ENCODE measurements around the gene UBE2E2.
"Not testable (repeated sequence)": the region's sequence is repeated elsewhere in the genome, so short reads cannot be mapped to it uniquely, and the experiment has no call there.

UBE2E2 gene

DNA sequence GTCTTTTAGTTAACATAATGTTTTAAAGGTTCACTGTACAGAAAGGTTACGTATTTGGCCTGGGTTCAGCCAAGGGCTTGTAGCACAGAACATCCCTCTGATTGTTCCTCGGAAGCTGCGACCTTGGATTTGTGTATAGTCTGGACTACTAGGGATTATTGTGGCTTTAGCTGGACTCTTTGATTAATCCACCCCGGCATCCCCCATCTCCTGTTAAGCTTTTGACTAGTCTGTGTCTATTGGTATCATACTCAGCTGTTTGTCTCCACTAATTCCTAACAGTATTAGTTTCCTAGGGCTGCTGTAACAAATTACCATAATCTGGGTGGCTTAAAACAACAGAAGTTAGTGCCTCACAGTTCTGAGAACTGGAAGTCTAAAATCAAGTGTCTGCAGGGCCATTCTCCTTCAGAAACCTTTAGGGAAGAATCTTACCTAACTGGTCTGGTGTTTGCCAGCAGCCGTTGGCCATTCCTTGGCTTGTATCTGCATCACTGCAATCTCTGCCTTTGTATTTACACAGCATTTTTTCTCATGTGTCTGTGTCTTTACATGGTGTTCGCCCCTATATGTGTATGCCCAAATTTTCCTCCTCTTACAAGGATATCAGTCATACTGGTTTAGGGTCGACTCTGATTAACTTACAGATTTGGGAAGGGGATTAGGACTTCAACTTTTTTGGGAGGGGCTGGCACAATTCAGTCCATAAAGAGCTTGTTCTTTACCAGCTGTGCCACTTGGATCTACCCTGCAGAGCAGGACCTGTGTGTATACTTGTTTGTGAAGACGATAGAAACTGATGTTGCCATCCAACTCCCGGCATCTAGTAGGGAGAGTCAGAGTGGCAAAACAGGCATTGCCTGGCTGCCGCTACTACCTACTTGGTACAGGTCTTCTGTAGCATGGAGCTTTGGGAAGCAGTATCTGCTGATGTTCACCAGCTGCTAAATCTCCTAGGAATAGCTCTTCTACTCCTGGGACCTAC, 117.8 kb downstream of the UBE2E2 start:
- in situ Hi-C loops (cut with MboI; ENCODE audit: low sequenced_read_pairs): no loop called here

DNA sequence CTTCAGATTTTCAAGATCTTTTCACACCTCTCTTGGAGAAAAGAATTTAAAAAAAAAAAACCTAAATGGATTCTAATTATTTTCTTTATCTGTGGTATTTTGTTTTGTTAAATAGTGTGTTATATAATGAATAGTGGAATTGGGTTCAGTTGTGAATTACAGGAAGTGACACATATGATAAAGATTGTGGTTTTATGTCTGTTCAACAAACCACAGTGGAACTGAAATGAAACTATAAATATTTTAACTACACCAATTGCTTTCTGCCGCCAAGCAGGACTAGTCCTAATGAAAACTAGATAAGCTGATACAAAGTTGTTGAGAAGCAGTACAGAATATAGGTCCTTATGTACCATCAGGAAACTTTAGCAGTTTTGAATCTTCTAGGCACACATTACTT, 121.6 kb downstream of the UBE2E2 start:
- in situ Hi-C loops (cut with MboI; ENCODE audit: low sequenced_read_pairs): no loop called here

DNA sequence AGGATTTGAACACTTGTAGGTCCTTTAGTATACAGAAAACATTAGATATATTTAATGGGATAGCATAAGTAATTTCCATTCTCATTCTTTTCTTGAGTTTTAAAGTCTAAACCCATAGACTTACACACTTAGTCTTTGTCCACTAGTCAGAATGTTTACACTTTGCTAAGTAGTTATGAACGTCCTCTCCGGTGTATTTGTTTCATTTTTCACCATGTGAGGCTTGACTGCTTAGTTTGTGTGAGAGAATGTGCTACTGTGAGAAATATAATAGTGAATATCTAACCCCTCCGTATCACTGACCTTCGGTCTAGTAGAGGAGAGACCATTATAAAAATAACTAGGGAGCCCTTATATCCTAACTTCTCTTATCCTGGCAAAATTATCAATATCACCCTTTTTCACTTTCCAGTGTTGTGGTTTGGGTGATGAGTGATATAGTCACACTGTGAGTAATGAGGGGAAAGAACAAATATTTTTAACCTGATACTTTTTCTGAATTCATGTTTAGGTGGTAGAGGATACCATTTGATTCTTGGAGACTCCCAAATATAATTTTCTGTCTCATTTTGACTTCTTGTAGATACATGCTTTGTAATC, 122.4 kb downstream of the UBE2E2 start:
- in situ Hi-C loops (cut with MboI; ENCODE audit: low sequenced_read_pairs): no loop called here

DNA sequence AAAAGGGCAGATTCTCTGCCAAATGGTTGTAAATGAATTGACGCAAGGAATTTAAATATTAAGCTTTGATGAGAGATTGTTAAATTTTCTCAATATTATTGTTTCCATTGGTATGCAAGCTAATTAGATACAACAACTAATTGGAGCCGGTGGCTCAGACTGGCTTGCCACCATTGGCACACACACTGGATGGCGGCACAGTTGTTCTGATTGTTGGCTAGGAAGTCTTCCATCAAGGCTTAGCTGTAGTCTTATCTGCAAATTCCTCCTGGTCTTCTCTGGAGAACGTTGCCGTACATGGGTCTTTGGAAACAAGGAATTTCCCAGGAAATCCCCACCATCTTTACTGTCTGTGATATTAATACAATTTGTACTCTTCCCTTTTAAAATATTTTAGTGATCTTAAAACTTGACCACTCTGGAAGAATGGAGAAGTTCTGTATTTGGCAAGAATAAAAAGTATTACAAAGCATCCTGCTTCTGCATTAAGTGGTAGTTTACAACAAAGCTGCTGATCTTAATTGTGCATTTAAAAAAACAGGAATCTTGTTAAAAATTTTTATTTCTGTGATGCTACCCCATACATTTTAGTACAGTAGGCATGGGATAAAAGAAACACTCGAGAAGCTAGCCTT, 126.5 kb downstream of the UBE2E2 start:
- in situ Hi-C loops (cut with MboI; ENCODE audit: low sequenced_read_pairs): no loop called here

DNA sequence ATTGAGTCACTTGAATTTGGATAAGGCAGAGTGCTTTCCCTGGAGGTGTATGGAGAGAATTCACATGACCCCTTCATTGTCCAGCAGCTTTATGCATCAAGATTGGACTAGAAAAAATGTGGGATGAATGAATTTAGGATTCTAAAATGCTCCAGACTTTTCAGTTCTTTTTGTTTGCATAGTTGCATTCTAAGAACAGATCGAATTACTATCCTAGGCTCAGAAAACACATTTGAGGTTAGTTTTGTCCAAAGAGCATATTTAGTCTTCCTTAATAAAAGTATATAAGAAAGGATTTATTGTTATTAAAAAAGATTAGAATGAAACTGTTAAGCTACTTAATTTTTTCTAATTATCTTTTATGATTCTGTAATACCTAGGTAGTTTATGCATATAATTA, 127.4 kb downstream of the UBE2E2 start:
- in situ Hi-C loops (cut with MboI; ENCODE audit: low sequenced_read_pairs): no loop called here

DNA sequence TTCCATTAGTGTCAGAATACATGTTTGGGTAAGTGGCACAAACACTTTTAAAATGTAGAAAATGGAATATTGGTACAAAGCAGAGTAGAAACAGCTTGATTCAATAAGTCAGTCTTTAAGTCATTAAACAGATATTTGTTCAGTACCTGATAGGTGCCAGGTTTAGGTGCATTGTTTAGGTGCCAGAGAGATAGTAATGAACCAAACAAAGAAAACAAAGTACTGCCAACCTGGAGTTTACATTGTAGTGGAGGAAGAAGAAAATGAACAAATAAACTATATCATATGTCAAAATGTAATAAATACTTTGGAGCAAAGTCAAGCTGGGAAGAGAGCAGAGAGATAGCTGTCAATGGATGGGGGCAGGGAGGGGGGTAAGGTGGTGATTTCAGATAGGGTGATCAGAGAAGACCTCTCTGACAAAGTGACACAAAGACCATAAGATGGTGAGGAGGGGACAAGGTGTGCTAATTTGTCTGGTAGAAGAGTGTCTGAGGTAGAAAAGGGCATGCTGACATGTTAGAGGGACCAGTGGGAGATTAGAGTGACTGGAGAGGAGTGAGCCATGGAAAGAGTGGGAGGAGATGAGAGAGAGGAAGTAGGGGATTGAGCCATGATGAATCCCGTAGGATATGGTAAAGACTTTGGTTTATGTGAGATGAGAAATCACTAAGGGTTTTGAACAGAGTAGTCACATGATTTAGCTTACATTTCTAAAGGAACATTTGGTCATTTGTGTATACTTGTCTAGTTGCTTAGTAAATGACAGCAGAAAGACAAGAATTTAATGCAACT, 128.2 kb downstream of the UBE2E2 start:
- in situ Hi-C loops (cut with MboI; ENCODE audit: low sequenced_read_pairs): no loop called here

DNA sequence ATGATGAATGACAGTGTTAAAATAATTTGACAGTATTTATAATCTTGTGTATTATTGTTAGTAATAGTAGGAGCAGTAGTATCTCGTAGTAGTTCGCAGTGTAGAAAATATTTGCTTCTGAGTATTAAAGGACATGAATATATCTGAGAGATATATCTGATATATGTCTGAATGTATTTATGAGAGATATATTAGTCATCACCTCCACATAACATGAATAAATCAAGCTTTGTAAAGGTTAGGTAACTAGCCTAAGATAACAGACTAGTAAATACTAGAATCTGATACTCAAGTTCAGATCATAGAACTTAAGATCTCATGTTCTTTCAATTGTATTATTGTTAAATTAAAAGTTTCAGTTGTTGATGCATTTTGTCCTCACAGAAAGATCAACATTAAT, 130.5 kb downstream of the UBE2E2 start:
- in situ Hi-C loops (cut with MboI; ENCODE audit: low sequenced_read_pairs): no loop called here

DNA sequence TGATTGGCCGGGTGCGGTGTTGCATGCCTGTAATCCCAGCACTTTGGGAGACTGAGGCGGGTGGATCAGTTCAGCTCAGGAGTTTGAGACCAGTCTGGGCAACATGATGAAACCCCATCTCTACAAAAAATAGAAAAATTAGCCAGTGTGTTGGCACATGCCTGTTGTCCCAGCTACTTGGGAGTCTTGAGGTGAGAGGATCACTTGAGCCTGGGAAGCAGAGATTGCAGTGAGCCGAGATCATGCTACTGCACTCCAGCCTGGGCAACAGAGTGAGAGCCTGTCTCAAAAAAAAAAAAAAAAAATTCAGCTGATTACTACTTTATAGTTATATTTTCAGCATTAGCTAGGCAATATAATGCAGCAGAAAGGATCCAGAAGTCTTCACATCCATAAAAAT, 133.7 kb downstream of the UBE2E2 start:
- in situ Hi-C loops (cut with MboI; ENCODE audit: low sequenced_read_pairs): not testable (repeated sequence)

DNA sequence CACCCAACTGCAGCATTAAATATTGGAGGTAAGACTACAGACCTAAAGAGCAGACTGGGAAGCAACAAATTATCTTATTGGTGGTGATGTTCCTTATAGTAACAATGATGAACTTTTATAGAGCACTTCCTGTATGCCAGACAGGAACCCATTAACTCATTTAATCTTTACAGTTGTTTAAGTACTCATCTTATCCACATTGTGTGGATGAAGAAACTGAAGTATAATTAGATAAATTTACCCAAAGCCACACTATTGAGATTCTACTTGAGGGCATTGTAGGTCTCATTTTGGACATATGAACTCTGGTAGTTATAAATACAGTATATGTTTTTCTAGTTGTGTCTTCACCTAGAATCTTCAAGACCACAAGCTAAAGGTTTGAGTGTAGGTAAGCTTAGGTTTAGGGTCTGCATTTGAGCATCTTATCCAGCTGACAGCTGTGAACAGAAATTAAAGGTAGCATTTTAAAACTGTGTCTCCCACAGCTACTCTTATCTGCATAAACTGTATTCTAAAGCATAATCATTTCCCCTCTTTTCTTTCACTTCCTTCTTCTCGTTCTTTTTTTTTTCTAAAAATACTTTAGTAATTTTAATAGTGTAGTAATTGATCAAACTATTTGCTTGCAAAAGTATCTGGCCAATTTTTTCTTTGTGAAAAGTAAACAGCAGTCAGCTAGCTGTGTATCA, 138.2 kb downstream of the UBE2E2 start:
- in situ Hi-C loops (cut with MboI; ENCODE audit: low sequenced_read_pairs): no loop called here

DNA sequence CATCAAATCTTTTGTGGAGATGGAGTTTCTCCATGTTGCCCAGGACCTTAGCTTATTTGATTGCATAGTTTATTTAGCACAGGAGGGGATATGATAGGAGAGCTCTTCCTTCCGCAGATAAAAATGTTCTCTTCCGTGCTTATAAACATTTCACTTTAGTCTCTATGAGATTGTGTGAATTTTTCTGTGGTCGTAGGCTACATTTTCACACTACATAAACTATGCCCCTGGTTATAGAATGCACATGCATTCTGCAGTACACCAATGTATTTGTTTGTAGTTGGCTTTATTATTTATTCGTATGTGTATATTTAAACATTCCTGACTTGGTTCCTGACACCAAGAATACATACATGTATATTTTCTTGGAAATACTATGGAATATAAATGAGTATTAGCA, 139.2 kb downstream of the UBE2E2 start:
- in situ Hi-C loops (cut with MboI; ENCODE audit: low sequenced_read_pairs): no loop called here

DNA sequence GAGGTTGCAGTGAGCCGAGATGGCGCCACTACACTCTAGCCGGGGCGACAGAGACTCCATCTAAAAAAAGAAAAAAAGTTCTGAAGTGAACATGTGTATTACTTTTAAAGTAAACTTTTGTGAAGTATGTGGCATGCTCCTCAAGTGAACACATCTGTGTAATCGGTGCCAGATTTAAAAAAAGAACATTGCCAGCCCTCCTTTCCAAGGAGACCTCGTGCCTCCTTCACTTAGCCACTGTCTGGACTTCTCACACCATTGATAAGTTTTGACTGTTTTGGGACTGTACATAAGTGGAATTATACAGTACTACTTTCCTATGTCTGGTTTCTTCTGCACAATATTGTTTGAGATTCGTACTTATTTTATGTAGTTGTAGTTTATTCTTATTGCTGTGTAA, 140.4 kb downstream of the UBE2E2 start:
- in situ Hi-C loops (cut with MboI; ENCODE audit: low sequenced_read_pairs): no loop called here

DNA sequence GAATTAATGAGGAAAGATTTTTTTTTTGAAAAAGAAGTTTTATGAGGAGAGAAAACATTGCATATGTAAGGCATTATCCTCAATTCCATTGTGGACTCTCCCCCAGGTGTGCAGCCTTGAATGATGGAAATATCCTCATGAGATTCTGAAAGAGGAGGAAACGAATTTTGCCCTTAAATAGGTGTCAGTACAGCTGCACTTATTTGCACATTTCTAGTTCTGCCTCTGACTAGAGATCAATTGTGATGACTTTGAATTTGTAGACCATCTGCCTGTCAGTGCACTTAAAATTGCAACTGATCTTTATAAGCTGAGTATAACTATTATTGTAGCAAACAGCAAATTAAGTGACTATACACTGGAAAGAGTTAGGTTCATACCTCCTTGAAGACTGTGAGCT, 141.8 kb downstream of the UBE2E2 start:
- in situ Hi-C loops (cut with MboI; ENCODE audit: low sequenced_read_pairs): no loop called here

DNA sequence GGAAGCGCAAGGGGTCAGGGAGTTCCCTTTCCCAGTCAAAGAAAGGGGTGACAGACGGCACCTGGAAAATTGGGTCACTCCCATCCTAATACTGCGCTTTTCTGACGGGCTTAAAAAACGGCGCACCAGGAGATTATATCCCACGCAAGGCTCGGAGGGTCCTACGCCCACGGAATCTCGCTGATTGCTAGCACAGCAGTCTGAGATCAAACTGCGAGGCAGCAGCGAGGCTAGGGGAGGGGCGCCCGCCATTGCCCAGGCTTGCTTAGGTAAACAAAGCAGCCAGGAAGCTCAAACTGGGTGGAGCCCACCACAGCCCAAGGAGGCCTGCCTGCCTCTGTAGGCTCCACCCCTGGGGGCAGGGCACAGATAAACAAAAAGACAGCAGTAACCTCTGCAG, 146.3 kb downstream of the UBE2E2 start:
- in situ Hi-C loops (cut with MboI; ENCODE audit: low sequenced_read_pairs): not testable (repeated sequence)

DNA sequence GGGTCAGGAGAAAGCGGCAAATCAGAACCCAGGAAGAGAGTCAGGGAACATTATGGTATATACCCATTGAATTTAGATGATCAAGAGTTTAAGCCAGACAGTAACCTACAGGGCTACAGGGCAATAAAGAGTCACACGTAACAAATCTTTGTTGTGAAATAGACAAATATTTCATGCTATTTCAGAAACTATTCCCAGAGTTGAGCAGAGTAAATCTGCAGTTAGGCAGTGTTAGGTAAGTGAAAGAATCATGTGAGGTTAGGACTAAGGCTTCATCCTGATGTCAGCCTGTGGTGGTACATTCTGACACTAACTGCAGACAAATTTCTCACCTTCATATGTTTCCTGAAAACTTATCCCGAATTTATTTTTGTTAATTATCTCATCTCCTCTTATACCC, 153.0 kb downstream of the UBE2E2 start:
- in situ Hi-C loops (cut with MboI; ENCODE audit: low sequenced_read_pairs): no loop called here

DNA sequence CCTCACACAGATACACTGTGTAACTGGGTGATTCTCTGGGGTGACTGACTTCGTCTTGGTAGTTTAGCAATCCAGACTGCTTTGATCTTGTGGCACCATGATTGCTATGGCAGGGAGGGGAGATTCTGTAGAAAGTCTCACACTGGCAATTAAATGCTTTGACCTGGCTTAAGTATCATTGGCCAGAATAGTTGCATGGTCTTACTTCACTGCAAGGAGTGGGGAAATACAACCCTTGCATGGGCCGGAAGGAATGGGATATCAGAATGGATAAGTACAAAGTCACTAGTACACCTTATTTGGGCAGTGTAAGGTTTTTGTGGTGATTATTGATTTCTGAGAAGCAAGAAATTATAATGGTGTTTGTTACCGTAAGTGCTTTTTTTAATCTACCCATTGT, 153.8 kb downstream of the UBE2E2 start:
- in situ Hi-C loops (cut with MboI; ENCODE audit: low sequenced_read_pairs): no loop called here

DNA sequence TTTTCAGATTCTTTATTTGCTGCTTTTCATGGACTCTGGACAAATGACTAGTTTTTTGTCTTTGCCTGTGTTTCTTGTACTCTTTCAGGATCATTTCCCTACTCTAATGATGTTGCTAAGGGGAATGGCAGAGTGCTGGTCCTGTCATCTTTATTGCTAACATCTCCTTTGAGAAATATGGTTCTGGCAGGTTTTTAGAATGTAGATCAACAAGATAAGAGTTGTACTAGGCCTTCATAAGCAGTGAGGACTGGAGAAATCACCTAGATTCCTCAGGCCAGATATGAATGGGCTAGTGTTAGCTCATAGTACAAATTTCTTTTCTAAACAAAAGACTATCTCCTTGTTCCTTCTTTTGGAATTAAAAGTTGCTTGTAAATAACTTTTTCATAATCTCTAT, 156.0 kb downstream of the UBE2E2 start:
- in situ Hi-C loops (cut with MboI; ENCODE audit: low sequenced_read_pairs): no loop called here

DNA sequence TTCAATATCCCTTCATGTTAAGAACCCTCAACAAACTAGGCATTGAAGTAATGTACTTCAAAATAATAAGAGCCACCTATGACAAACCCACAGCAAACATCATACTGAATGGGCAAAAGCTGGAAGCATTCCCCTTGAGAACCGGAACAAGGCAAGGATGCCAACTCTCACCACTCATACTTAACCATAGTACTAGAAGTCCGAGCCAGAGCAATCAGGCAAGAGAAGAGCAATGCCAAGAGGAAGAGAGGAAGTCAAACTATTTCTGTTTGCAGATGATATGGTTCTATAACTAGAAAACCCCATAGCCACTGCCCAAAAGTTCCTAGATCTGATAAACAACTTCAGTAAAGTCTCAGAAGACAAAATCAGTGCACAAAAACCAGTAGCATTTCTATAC, 161.9 kb downstream of the UBE2E2 start:
- in situ Hi-C loops (cut with MboI; ENCODE audit: low sequenced_read_pairs): no loop called here

DNA sequence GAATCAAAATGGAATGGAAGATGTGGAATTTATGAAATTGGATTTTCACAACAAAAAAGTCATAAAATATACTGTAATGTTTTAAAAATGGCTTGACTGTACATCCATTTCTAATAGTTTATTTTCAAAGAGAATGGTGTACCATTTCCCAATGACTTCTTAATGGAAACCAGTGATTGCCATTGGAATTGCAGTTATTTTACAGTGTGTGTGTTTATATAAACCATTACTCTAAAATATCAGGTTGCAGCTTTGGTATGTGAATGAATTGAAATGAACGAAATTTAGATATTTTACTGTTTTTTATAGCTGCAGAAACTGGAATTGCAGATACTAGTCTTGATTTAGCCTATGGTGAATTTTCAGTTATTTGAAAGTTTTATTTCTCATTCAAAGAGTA, 165.6 kb downstream of the UBE2E2 start:
- in situ Hi-C loops (cut with MboI; ENCODE audit: low sequenced_read_pairs): no loop called here

DNA sequence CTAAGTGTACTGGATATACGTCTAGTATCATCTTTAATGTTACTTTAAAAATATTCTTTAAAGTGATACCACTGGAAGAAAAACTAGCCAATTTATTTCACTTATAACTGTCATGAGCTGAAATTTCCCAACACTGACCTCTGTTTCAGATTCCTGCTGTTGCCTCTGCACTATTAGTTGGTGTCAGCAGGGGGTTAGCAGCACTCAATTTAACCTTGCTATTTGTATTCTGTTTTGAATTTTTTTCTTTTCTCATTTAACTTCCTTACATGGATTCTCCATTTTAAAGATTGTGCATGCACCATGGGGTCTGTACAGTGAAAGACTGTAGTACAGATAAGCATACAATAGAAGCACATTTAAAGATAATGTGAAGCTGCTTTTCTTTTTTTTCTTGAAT, 169.2 kb downstream of the UBE2E2 start:
- in situ Hi-C loops (cut with MboI; ENCODE audit: low sequenced_read_pairs): no loop called here

DNA sequence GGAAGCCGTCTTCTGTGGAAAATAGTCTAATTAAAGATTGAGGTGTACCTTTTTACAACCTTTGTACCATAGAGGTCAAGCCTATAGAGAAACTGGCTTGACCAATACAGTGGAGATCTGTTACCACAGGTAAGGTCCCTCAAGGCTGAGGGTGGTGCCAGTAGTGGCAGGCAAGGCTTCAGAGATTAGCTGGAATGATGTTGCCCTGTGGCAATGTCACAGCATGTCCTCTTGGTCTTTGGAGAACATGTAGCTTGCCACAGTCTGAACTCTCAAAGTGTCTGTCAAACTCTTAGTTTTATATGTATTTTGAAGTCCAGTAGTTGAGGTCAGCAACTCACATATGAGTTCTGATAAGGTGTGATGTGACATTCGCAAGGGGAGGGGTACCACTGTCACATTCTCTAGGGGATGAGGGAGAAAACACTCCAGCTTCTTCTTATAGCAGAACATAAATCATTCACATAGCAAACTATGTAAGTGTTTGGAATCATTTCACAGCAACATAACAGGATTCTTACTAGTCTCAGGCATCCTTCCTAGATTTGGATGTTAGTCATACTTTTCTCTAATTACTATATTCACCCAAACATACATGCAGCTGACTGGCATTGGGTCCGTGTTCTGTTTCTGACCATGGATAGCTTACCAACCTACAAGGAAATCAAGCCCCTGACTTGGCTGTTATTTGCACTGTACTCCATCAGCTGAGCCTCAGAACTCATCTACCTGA, 173.6 kb downstream of the UBE2E2 start:
- in situ Hi-C loops (cut with MboI; ENCODE audit: low sequenced_read_pairs): no loop called here

Measured in hTERT RPE-1 (cell line).